SH-SY5Y (cell line): Measurements from ENCODE around the gene ZNF48.

ENCODE experiments used
- GATA2 ChIP-seq: IDR thresholded peaks from 2 replicates; pipeline ENCODE4 v1.6.1; 2011; ENCODE audit warnings: mild to moderate bottlenecking, low read depth, low read length
- GATA3 ChIP-seq: IDR thresholded peaks from 2 replicates; pipeline ENCODE4 v1.6.1; 2011; ENCODE audit warnings: low read depth, mild to moderate bottlenecking, low read length, moderate library complexity

ZNF48 gene

DNA sequence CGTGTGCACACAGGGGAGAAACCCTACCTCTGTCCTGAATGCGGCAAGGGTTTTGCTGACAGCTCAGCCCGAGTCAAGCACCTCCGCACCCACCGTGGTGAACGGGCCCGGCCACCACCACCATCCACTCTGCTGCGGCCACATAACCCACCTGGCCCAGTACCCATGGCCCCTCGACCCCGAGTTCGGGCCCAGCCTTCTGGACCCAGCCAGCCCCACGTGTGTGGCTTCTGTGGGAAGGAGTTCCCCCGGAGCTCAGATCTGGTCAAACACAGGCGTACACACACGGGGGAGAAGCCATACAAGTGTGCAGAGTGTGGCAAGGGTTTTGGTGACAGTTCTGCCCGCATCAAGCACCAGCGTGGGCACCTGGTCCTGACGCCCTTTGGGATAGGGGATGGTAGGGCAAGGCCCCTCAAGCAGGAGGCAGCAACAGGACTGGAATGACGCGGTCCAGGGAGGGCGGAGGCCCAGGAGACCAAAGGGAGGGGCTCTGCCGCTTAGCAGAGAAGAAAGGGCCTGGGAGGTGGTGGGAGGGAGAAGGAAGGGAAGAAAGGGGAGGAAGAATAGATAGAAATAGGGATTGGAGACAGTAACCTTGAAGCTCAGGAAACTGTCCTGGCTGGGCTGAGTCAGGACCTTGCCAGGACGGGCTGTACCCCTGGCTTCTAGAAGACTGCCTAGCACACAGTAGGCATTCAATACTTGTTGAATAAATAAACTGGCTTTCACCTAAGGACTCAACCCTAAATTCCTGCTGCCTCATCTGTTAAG is 3.6 kb downstream of the ZNF48 start:
- TF ChIP-seq GATA2 (no peak), GATA3 (no peak)

DNA sequence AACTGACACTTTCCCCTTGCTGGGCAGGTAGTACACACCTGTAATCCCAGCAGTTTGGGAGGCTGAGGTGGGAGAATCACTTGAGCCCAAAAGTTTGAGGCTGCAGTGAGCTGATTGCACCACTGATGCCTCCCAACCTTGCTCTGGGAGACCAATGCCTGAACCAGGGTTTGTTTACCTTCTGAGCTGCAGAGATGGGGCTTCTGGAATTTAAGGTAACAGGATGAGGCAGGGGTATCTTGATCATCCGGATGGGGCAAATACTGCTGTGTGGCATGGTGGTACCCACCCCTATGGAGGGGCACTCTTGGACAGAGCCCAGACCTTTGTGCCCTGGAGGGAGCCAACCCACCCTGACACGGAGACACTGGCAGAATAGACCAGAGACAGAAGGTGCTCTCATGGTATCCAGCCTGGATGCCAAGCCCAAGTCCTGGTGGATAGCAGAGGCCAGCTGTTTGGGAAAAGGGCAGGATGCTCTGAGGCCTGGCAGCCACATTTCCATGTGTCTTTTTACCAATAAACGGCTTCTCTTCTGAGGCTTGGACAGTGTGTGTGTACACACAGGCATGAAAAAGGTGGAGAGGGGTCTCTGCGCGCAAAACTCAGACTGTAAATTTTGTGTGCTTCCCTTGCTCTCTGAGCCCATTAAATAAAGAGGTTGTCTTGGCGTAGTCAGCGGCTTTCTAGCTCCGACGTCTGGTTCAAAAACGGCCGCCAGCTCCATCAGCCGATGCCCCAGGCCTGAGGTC is 4.4 kb downstream of the ZNF48 start:
- TF ChIP-seq GATA3 (no peak), GATA2 (no peak)

DNA sequence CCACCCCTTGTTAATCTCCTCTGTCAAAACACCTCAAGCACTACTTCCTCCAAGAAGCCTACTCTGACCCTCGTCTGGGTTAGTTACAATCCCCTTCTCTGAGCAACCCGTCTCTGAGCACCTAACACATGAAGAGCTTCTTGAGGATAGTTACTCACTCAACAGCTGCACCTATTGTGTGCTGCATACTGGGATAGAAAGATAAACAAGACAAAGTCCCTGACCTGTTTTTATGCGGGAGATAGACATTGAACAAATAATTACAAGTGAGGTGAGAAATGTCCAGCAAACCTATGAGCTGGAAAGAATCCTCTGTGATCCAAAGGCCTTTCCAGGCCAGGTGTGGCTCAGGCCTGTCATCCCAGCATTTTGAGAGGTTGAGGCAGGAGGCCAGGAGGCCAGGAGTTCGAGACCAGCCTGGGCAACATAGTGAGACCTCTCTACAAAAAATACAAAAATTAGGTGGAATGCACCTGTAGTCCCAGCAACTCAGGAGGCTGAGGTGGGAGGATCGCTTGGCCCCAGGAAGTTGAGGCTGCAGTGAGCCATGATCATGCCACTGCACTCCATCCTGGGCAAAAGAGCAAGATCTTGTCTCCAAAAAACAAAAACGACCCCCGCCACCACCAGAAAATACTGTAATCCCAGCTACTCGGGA is 6.7 kb downstream of the ZNF48 start:
- TF ChIP-seq GATA2 (no peak), GATA3 (no peak)

DNA sequence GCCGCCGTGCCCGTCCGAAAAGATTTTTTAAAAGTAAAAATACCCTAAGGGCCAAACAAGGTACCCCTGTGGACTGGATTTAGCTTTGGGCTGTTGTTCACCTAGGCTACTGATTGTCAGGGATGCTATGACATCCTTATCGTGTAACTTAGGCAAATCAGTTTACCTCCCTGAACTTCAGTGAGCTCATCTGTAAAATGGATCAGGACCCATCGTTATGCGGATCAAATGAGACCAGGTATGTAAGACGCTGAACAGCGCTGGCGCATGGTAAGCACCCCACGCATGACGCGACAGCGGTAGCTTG is 11.5 kb downstream of the ZNF48 start:
- no peak for TF ChIP-seq GATA2

DNA sequence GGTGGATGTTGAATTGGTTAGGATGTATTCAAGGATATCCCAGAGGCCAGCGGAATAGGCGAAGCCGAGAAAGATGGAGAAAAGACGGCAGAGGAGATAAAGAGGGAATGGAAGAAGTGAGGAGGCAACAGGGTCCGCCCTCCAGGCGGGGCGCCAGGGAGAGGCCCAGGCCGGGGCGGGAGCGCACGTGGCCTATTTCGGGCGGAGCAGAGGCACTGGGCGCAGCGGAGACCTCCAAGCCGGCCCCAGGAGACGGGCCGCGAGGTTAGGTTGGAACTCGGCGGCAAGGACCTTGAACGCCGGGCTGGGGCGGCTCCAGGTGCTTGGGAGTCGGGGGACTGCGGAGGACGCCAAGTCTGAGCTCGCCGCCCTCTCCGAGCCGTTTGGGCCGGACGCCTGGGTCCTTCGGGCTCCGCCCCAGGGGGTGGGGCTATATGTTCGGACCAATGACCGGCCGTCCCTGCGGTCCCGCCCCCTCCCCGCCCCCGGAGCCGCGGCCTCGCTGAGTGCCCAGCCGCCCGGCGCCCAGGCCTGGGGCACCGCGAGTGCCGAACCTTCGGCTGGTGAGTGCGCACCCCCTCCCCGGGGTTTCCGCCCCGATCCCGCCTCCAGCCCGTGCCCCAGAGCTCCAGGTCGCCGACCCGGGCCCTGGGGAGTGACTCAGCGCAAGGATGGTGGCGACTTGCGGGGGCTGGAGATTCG is 12.0 kb downstream of the ZNF48 start, which contains the start of gene ZNF771:
Gene ZNF771 (plus strand): TSS at position 505 of the 702 bp plus-strand sequence. CDS start 448 bp downstream, outside the sequence.
- TF ChIP-seq GATA3 (no peak), GATA2 (peak; percentile 43; the same call in 1 of the 2 replicates)

DNA sequence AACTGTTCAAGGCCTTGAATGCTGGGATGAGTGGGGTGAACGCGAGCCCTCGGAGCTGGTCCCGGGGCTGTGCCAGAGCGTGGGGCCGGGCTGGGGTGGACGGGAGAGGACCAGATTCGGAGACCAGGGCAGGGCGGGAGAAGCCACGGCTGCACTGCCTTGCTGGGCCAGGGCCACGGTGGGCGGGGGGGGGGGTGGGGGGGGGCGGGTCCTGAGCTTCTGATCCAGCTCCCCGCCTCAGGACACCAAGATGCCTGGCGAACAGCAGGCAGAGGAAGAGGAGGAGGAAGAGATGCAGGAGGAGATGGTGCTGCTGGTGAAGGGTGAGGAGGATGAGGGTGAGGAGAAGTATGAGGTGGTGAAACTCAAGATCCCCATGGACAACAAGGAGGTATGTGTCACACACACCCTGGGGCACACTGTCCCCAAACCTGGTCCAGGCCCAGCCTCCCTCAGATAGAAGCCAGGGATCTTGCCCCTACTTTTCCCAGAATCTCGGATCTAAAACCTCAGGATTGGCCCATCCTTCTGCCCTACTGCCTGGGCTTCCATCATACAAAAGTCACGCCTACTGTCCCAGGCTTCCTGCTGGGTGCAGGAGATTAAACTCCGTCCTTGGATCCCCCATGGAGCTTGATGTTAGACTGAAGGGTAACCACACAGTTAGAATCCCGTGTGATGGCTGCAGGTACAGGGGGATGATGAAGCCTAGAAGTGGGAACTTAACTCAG is 12.7 kb downstream of the ZNF48 start:
- no peak for TF ChIP-seq GATA2

DNA sequence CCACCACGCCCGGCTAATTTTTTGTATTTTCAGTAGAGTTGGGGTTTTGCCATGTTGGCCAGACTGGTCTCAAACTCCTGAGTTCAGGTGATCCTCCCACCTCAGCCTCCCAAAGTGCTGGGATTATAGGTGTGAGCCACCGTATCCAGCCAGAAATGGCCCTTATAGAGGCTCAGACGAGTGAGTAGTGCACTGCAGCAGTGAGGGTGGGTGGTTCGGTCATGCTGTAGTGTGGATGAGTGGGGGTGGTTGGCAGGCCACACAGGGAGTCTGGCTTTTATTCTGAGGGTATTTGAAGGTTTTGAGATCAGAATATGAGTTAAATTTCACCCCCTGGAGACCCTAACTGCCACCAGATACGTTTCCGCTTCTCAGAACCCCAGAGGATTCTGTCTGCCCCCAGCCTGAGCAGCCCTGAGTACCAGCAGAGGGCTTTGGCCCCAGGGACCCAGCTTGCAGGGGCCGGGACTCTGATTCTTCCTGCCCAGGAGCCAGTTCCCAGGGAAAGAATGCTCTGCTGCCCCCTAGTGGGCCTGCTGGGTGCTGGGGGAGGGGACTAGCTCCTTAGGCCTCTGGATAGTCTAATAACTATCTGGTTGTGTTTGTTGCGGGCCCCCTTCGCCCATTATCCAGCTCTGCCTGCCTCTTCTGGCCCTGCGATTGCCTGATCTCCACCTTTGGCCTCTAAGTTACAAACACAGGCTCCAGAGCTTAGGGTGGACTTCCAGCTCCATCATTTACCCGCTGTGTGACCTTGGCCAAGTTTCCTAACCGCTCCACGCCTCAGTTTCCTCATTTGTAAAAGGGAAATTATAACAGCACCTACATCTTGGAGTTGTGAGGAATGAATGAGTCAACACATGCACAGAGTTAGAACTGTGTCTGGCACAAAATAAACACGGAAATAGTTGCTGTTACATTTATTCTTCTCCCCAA is 14.2 kb downstream of the ZNF48 start:
- no peak for TF ChIP-seq GATA3

DNA sequence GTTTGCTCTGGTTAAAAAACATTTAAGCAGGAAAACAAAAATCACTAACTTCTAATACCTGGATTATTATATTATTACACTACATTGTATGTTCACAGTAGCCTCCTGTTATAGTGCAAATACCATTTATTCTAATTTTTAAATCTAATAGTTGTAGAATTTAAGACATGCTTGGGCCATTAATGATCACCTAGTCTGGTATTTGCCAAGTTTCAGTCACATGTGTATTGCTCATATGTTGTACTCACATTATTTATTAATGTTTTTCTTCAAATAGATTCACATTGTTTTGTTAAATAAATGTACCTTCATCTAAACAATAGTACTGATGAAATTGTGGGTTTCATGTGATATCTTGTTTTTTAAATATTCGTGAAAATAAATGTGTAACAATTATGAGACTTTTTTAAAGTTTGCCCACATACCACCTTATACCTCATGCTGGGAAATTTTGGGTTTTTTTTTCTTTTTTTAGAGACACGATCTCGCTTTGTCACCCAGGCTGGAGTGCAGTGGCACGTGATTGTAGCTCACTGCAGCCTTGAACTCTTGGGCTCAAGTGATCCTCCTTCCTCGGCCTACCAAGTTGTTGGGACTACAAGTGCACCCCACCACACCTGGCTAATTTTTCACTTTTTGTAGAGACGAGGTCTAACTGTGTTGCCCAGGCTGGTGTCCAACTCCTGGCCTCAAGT is 18.0 kb downstream of the ZNF48 start:
- TF ChIP-seq GATA2 = no peak
- no peak for TF ChIP-seq GATA3

DNA sequence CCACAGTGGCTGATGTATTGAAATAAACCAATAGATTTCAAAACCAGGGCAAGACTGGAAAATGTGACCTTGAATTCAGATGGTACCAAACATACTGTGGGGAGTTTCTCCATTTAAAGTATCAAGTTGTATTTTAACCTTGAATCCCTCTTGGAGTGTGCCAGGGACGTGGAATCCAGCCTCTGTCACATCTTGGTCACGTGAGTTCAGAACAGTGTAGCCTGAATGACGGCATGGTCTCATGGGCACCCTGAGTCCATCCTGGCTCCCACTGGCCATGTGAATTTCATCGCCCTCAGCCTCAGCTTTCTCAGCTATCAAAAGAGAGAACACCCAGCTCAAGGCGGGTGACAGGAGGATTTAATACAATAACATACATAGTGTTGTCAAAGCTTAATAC is 18.9 kb downstream of the ZNF48 start:
- TF ChIP-seq GATA3 (no peak), GATA2 (no peak)

DNA sequence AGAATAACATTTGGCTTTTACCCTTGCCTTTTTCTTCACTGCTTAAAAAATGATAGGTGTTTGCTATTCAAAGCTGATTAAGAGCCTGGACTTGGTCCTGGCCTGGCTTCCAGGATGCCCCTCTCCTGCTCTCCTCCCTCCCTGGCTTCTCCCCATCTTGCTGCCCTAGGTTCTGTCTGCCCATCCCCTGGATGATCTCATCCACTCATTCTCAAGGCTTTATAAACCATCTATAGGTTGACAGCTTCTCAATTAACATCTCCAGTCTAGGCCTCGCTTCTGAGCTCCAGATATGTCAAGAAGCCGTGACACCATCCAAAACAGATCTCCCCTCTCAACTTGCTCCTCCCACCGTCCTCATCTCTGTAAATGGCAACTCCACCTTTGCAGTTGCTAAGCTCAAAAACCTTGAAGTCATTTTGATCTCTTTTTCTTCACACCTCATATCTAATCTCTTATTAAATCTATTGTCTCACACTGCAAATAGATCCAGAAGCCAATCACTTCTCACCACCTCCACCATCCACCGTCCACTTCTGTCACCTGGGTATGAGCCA is 20.9 kb downstream of the ZNF48 start:
- TF ChIP-seq GATA2 = no peak
- no peak for TF ChIP-seq GATA3

DNA sequence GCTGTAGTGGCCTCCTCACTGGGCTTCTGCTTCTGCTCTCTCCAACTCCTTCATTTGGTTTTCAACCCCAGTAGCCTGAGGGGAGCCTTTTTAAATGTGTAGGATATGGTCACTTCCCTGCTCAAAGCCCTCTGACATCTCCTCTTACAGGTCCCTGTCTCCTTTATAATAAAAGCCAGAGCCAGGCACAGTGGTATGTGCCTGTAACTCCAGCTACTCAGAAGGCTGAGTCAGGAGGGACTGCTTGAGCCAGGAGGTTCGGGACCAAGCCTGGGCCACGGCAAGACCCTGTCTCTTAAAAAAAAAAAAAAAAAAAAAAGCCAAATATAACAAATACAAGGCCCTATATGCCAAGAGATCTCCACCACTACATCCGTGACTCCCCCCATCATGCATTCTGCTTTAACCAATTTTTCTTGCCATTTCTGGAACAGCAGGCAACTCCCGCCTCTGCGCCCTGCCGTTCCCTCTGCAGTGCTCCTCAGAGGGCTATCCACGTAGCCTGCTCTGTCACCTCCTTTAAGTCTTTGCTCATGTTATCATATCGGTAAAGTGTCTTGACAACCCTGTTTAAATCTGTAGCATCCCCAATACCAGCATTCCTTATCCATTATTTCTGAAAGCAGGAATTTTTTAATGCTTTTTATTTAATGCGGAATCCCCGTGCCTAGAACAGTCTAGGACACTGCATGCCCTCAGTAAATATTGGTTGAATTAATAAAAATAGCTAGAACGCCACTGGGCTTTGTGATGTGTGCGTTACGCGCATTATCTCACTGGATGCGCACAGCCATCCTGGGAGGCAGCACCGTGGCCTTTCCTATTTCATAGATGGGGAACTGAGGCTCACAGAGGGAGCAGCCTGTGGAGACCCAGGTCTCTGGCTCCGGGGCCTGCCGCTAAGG is 21.7 kb downstream of the ZNF48 start:
- TF ChIP-seq GATA2 (no peak), GATA3 (no peak)
